ENCODE measurements around the gene DCAF11.

The DCAF11 gene

DNA sequence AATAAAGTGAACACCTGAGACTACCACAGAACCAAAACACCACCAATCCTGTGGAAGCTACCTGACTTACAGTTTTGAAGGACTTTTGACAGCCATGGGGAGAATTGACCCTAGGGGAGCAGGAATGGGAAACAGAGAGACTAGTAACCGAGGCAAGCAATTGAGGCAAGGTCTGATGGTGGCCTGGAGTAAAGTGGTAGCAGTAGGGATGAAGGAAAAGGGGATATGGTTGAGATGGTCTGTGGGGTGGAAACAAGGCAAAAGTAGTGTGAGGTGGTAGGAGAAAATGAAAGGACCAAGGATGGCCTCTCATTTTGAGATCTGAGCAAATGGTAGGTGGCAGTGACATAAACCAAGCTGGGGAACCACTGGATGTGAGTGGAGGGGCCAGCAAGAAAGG is 42.3 kb downstream of the DCAF11 start:
- no peak for DNase-seq

DNA sequence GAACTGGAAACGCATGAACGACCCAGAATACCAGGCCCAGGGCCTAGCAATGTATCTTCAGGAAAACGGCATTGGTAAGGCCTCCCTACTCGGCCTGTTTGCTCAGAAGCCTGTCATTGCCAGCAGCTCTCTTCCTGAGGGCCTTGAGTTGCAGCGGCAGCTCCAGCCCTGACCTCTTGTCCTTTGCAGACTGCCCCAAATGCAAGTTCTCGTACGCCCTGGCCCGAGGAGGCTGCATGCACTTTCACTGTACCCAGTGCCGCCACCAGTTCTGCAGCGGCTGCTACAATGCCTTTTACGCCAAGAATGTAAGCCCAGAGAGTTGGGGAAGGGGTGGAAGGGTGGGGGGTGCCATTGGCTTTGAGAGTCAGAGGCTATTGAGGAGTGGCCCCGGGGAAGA is 42.8 kb downstream of the DCAF11 start:
- no peak for DNase-seq

- no peak for DNase-seq
These were observed 45.4 kb downstream of the DCAF11 start for GRCh38 chr14:24159777-24160498.

DNA sequence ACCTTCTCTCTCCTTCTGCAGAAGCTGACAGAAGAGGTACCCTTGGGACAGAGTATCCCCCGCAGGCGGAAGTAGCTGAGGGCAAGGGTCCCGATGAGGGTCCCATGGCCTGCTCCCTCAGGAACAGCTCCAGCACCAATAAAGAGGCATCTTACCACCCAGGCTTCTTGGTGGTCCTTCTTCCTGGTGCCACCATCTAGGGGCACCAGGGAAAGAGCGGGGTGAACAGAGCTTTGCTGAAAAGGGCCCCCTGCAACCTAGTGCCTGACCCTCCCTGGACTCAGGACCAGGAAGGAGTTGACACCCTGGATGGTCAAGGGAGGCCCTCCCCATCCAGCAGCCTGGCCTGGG is 45.9 kb downstream of the DCAF11 start:
- no peak for DNase-seq

- peak; percentile 43 to 99 (median 92) for DNase-seq
These were observed 46.5 kb downstream of the DCAF11 start, which contains the start of gene IRF9 for GRCh38 chr14:24160850-24161804. TSS of gene IRF9 (plus strand) at chr14:24161265. CDS start at chr14:24162145, 880 bp downstream.

DNA sequence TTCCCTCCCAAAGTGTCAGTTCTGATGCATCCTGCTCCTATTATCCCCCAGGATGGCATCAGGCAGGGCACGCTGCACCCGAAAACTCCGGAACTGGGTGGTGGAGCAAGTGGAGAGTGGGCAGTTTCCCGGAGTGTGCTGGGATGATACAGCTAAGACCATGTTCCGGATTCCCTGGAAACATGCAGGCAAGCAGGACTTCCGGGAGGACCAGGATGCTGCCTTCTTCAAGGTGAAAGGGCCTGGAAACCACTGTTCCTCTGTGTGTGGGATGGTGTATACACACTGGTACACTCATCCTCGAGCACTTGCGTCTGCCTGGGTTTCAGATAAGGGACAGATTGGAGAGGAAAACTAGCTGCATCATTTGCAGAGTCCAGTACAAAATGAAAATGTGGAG is 47.5 kb downstream of the DCAF11 start:
- peak in 2 of 58 donors; percentile 10 to 35 for DNase-seq

GRCh38 chr14:24164518-24164991 is 50.0 kb downstream of the DCAF11 start:
- DNase-seq = no peak

DNA sequence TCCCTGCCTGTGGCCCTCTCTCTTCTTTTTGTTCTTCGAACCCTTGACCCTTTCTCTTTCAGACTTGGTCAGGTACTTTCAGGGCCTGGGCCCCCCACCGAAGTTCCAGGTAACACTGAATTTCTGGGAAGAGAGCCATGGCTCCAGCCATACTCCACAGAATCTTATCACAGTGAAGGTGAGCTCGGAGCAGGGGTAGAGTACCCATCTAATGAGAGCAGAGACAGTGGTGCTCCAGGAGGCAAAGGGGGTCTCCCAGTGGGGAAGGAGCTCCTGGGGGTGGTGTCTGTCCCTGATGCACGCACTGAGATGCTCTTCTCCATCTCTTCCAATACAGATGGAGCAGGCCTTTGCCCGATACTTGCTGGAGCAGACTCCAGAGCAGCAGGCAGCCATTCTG is 51.2 kb downstream of the DCAF11 start:
- DNase-seq = no peak

GRCh38 chr14:24167469-24168114 is 53.0 kb downstream of the DCAF11 start:
- no peak for DNase-seq

DNA sequence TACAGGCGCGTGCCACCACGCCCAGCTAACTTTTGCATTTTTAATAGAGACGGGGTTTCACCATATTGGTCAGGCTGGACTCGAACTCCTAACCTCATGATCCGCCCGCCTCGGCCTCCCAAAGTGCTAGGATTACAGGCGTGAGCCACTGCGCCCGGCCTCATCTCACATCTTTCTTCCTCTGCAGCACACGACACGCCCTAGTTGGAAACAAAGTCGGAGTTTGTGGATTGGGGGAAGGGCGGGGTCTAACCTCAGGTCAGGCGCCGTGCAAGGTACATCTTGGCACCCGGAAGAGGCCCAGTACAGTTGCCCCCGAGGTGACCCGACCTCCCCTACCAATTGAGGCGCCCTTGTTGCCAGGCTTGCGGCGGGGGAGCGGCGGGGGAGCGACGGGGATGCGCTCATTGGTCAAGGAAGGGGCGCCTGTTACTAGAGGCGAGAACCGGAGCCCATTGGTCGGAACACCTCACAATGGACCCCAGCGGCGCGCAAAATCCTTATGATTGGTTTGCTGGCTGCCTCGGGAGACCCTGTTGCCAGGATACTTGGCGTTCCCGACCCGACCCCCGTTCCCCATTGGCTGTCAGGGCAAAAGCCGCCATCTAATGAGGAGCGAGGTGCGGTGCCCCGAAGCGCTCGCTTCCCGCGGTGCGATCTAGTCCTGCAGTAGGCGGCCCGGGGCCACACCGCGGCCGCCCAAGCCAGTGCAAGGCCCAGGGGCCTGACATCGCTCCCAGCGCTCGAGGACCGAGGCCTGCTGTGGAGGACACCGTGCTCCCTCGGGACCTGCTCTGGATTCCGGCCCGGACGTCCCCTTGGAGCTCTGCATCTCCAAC is 57.1 kb downstream of the DCAF11 start, which contains the start of gene REC8:
REC8 (plus strand) TSS at position 659 of the 839 bp plus-strand sequence. CDS start 473 bp downstream, outside the sequence.
- DNase-seq = peak; percentile 63 to 98 (median 91)

GRCh38 chr14:24172261-24172860 is 57.8 kb downstream of the DCAF11 start:
- DNase-seq = peak in 9 of 58 donors; percentile 8 to 48 (median 36)

DNA sequence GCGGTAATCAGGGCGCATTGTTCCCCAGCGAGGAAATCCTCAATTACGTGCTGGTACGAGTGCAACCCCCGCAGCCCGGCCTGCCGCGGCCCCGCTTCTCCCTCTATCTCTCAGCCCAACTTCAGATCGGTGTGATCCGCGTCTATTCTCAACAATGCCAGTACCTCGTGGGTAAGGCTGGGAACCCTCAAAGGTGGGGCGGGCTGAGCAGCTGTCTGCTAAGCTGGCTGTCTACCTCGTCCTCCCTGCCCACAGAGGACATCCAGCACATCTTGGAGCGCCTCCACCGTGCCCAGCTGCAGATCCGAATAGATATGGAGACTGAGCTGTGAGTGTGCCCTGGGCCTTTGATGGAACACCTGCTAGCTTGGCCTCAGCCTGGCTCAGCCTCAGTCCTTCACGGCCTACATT is 58.3 kb downstream of the DCAF11 start:
- DNase-seq = peak in 9 of 58 donors; percentile 20 to 48 (median 27)
